SK-N-SH (cell line): Measurements from ENCODE around the gene RASA3. TPM values are rescaled to one million over a fixed set of nuclear protein-coding genes. Genes with fewer than 3 reads are reported as not detected.

Experiments
- CTCF ChIA-PET: fragments of 300-600, 350-600 bp; formaldehyde crosslinking; extraction: SDS; loops from one replicate; lab custom pipeline; 2021; lab: Yijun Ruan, JAX
- POLR2A ChIA-PET: fragments of 350-600 bp; sonication (Branson Sonifier 250); formaldehyde crosslinking; extraction: SDS; loops from one replicate; lab custom pipeline; 2020; ENCODE audit warnings: antibody characterized with exemption, inconsistent platforms; lab: Yijun Ruan, JAX
- DNase-seq: peaks from one replicate; pipeline ENCODE4 v3.0.0; 2012
- H2AFZ ChIP-seq: fragments of 200-600 bp; sonication (generic); 2 replicates; pipeline ENCODE4 v1.8.1; 2016; ENCODE audit warnings: antibody characterized with exemption, mild to moderate bottlenecking, low read depth
- H3F3A ChIP-seq: fragments of 200-600 bp; sonication (generic); replicated peaks from 2 replicates; pipeline ENCODE3; 2016; ENCODE audit warnings: antibody characterized with exemption, mild to moderate bottlenecking; ENCODE audit not compliant: insufficient read depth
- H3K27ac ChIP-seq, 2 experiments: fragments of 200-500 bp in 1 of 2; fragments of 200-600 bp in 1 of 2; sonication (Bioruptor generic) in 1 of 2; sonication (generic), shearing (Covaris generic) in 1 of 2; 2 replicates each; pipeline versions ENCODE4 v1.5.1 to v1.6.1; 2014 to 2016; ENCODE audit warnings: low read depth in 2 of 2, inconsistent platforms in 1 of 2, low read length in 1 of 2, mild to moderate bottlenecking in 1 of 2, mixed read lengths in 1 of 2
- H3K27me3 ChIP-seq: fragments of 200-600 bp; sonication (generic), shearing (Covaris generic); 2 replicates; pipeline ENCODE4 v1.6.1; 2016; ENCODE audit warnings: mixed run types; ENCODE audit not compliant: insufficient read depth
- H3K36me3 ChIP-seq, 2 experiments: fragments of 200-500 bp in 1 of 2; fragments of 200-600 bp in 1 of 2; sonication (Bioruptor generic) in 1 of 2; sonication (generic) in 1 of 2; replicated peaks in 1 of 2; 2 replicates each; pipeline versions ENCODE3 to v1.5.1; 2014 to 2016; ENCODE audit warnings: low read length in 1 of 2, mild to moderate bottlenecking in 1 of 2; ENCODE audit not compliant: insufficient read depth in 2 of 2, control insufficient read depth in 1 of 2
- H3K4me1 ChIP-seq, 2 experiments: fragments of 200-500 bp in 1 of 2; fragments of 200-600 bp in 1 of 2; sonication (Bioruptor generic) in 1 of 2; sonication (generic), shearing (Covaris generic) in 1 of 2; 2 replicates each; pipeline versions ENCODE4 v1.5.1 to v1.6.1; 2014 to 2016; ENCODE audit warnings: low read depth in 1 of 2, low read length in 1 of 2, mixed run types in 1 of 2; ENCODE audit not compliant: insufficient read depth in 2 of 2, control insufficient read depth in 1 of 2
- H3K4me2 ChIP-seq: fragments of 200-600 bp; sonication (generic), shearing (Covaris generic); 2 replicates; pipeline ENCODE4 v1.6.1; 2017; ENCODE audit warnings: mixed run types
- H3K4me3 ChIP-seq, 2 experiments: fragments of 200-500 bp in 1 of 2; fragments of 200-600 bp in 1 of 2; sonication (Bioruptor generic) in 1 of 2; sonication (generic), shearing (Covaris generic) in 1 of 2; 2 replicates each; pipeline versions ENCODE4 v1.5.1 to v1.8.1; 2014 to 2016; ENCODE audit warnings: low read depth in 2 of 2, inconsistent platforms in 1 of 2, low read length in 1 of 2, mild to moderate bottlenecking in 1 of 2, mixed read lengths in 1 of 2, moderate library complexity in 1 of 2
- H3K79me2 ChIP-seq: fragments of 200-600 bp; sonication (generic); 2 replicates; pipeline ENCODE4 v1.8.1; 2017; ENCODE audit warnings: mild to moderate bottlenecking; ENCODE audit not compliant: insufficient read depth
- H3K9ac ChIP-seq: fragments of 200-600 bp; sonication (generic); 2 replicates; pipeline ENCODE4 v1.6.1; 2017; ENCODE audit warnings: mixed run types
- H3K9me2 ChIP-seq: fragments of 200-600 bp; sonication (generic); 2 replicates; pipeline ENCODE4 v1.6.1; 2017; ENCODE audit warnings: mixed run types
- H3K9me3 ChIP-seq: fragments of 200-600 bp; sonication (generic); 2 replicates; pipeline ENCODE4 v1.6.1; 2017; ENCODE audit warnings: mixed run types, mild to moderate bottlenecking, moderate library complexity
- H4K20me1 ChIP-seq: fragments of 200-600 bp; sonication (generic); 2 replicates; pipeline ENCODE4 v1.6.1; 2017; ENCODE audit warnings: mild to moderate bottlenecking, mixed run types; ENCODE audit not compliant: insufficient read depth
- CHD2 ChIP-seq: fragments of 150-350 bp; IDR thresholded peaks from 2 replicates; pipeline ENCODE4 v1.6.1; 2018; ENCODE audit warnings: low read length; ENCODE audit not compliant: partially characterized antibody
- EP300 ChIP-seq, 2 experiments: IDR thresholded peaks; 2 replicates each; pipeline versions ENCODE4 v1.4.0 to v1.6.1; 2012; ENCODE audit warnings: borderline replicate concordance in 1 of 2, low read depth in 1 of 2, low read length in 1 of 2
- FOXJ3 ChIP-seq: sonication (generic); formaldehyde crosslinking; IDR thresholded peaks from 2 replicates; pipeline ENCODE4 v1.5.1; 2020; ENCODE audit warnings: mild to moderate bottlenecking, missing genetic modification reagents
- GABPA ChIP-seq: IDR thresholded peaks from 2 replicates; pipeline ENCODE4 v1.4.0; 2012; ENCODE audit warnings: low read depth, mild to moderate bottlenecking
- JUND ChIP-seq: IDR thresholded peaks from 2 replicates; pipeline ENCODE4 v1.4.0; 2012
- NFIC ChIP-seq: IDR thresholded peaks from 2 replicates; pipeline ENCODE4 v1.4.0; 2012; ENCODE audit warnings: borderline replicate concordance
- NRF1 ChIP-seq: IDR thresholded peaks from 2 replicates; pipeline ENCODE4 v1.6.1; 2012; ENCODE audit warnings: low read depth, mild to moderate bottlenecking, low read length
- RCOR1 ChIP-seq: fragments of 150-350 bp; IDR thresholded peaks from 2 replicates; pipeline ENCODE4 v1.6.1; 2017; ENCODE audit warnings: antibody characterized with exemption, low read length
- RFX5 ChIP-seq: IDR thresholded peaks from 2 replicates; pipeline ENCODE4 v1.6.1; 2012; ENCODE audit warnings: mild to moderate bottlenecking, improper control_type of control experiment, low read length
- RXRA ChIP-seq: IDR thresholded peaks from 2 replicates; pipeline ENCODE4 v1.4.0; 2012; ENCODE audit warnings: low read depth, mild to moderate bottlenecking, borderline replicate concordance
- TAF1 ChIP-seq: IDR thresholded peaks from 2 replicates; pipeline ENCODE4 v1.6.1; 2012; ENCODE audit warnings: low read depth, mild to moderate bottlenecking, low read length, moderate library complexity, borderline replicate concordance
- TCF12 ChIP-seq: IDR thresholded peaks from 2 replicates; pipeline ENCODE4 v1.4.0; 2012
- YY1 ChIP-seq: IDR thresholded peaks from 2 replicates; pipeline ENCODE4 v1.4.0; 2012; ENCODE audit warnings: low read depth, mild to moderate bottlenecking
- WGBS: methylation state at CpG from one replicate; pipeline ENCODE4 v1.1.6; 2017; ENCODE audit warnings: low lambda C conversion rate; 5-methylcytosine and 5-hydroxymethylcytosine counted together
- polyA plus RNA-seq, 3 experiments: library from polyadenylated mRNA; depleted of rRNA; stranded (reverse); fragments of >200 nt; gene quantifications; 2 replicates each; pipeline ENCODE4 v1.2.3, GENCODE V29; 2012
- TF ChIP-seq, protein P1 (sequence below): IDR thresholded peaks from 2 replicates; pipeline ENCODE4 v1.4.0; 2012; ENCODE audit warnings: low read depth
- TF ChIP-seq, protein P2 (sequence below): IDR thresholded peaks from 2 replicates; pipeline ENCODE4 v1.4.0; 2012; ENCODE audit warnings: low read depth, borderline replicate concordance
- TF ChIP-seq, protein P3 (sequence below): fragments of 150-350 bp; IDR thresholded peaks from 2 replicates; pipeline ENCODE4 v1.6.1; 2017; ENCODE audit warnings: antibody characterized with exemption, low read length, low read depth, borderline replicate concordance
- TF ChIP-seq, protein P4 (sequence below): IDR thresholded peaks from 2 replicates; pipeline ENCODE4 v1.6.1; 2012; ENCODE audit warnings: mild to moderate bottlenecking, low read depth, low read length, moderate library complexity
- TF ChIP-seq, protein P5 (sequence below): IDR thresholded peaks from 2 replicates; pipeline ENCODE4; 2012

Gene RASA3
- polyA plus RNA-seq, 1 of the 3 experiments (the other 2 are of a cell fraction) = 25.1 TPM

DNA sequence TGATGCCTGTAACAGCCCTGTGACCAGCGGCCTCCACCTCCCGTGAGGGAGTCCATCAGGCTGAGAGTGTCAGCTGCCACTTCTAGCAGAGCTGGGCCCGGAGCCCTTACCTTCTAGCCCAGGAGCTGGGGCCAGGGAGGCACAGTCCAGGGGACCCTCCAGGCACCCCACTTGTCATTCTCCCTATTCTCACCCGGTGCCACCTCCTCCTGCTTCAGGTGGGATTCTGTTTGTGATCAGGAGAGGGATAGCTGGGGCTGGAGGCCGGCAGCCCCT lies 4.1 kb downstream of the RASA3 start:
- Histone ChIP-seq H3K4me3 (no peak overlapping the region), H3K9ac (no peak overlapping the region; the same call in 1 of the 2 replicates)
- TF ChIP-seq NFIC = no peak
- TF ChIP-seq JUND = no peak
- TF ChIP-seq RCOR1 = no peak
- TF ChIP-seq GABPA = no peak
- TF ChIP-seq RXRA = no peak
- TF ChIP-seq YY1 = no peak
- TF ChIP-seq, protein P1, sequence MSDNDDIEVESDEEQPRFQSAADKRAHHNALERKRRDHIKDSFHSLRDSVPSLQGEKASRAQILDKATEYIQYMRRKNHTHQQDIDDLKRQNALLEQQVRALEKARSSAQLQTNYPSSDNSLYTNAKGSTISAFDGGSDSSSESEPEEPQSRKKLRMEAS = no peak
- no peak for TF ChIP-seq EP300 (IDR thresholded peaks at IDR 0.05; ENCODE audit: borderline replicate concordance in 1 of 2, low read depth in 1 of 2, low read length in 1 of 2)
- TF ChIP-seq RFX5 = no peak
- TF ChIP-seq NRF1 = no peak
- no peak for TF ChIP-seq FOXJ3 (CRISPR knock-in tag)
- TF ChIP-seq, protein P2, sequence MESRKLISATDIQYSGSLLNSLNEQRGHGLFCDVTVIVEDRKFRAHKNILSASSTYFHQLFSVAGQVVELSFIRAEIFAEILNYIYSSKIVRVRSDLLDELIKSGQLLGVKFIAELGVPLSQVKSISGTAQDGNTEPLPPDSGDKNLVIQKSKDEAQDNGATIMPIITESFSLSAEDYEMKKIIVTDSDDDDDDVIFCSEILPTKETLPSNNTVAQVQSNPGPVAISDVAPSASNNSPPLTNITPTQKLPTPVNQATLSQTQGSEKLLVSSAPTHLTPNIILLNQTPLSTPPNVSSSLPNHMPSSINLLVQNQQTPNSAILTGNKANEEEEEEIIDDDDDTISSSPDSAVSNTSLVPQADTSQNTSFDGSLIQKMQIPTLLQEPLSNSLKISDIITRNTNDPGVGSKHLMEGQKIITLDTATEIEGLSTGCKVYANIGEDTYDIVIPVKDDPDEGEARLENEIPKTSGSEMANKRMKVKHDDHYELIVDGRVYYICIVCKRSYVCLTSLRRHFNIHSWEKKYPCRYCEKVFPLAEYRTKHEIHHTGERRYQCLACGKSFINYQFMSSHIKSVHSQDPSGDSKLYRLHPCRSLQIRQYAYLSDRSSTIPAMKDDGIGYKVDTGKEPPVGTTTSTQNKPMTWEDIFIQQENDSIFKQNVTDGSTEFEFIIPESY = no peak
- TF ChIP-seq, protein P3, sequence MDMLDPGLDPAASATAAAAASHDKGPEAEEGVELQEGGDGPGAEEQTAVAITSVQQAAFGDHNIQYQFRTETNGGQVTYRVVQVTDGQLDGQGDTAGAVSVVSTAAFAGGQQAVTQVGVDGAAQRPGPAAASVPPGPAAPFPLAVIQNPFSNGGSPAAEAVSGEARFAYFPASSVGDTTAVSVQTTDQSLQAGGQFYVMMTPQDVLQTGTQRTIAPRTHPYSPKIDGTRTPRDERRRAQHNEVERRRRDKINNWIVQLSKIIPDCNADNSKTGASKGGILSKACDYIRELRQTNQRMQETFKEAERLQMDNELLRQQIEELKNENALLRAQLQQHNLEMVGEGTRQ = no peak
- TF ChIP-seq, protein P4, sequence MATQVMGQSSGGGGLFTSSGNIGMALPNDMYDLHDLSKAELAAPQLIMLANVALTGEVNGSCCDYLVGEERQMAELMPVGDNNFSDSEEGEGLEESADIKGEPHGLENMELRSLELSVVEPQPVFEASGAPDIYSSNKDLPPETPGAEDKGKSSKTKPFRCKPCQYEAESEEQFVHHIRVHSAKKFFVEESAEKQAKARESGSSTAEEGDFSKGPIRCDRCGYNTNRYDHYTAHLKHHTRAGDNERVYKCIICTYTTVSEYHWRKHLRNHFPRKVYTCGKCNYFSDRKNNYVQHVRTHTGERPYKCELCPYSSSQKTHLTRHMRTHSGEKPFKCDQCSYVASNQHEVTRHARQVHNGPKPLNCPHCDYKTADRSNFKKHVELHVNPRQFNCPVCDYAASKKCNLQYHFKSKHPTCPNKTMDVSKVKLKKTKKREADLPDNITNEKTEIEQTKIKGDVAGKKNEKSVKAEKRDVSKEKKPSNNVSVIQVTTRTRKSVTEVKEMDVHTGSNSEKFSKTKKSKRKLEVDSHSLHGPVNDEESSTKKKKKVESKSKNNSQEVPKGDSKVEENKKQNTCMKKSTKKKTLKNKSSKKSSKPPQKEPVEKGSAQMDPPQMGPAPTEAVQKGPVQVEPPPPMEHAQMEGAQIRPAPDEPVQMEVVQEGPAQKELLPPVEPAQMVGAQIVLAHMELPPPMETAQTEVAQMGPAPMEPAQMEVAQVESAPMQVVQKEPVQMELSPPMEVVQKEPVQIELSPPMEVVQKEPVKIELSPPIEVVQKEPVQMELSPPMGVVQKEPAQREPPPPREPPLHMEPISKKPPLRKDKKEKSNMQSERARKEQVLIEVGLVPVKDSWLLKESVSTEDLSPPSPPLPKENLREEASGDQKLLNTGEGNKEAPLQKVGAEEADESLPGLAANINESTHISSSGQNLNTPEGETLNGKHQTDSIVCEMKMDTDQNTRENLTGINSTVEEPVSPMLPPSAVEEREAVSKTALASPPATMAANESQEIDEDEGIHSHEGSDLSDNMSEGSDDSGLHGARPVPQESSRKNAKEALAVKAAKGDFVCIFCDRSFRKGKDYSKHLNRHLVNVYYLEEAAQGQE = no peak
- no peak for TF ChIP-seq TCF12
- TF ChIP-seq TAF1 = no peak
- TF ChIP-seq, protein P5, sequence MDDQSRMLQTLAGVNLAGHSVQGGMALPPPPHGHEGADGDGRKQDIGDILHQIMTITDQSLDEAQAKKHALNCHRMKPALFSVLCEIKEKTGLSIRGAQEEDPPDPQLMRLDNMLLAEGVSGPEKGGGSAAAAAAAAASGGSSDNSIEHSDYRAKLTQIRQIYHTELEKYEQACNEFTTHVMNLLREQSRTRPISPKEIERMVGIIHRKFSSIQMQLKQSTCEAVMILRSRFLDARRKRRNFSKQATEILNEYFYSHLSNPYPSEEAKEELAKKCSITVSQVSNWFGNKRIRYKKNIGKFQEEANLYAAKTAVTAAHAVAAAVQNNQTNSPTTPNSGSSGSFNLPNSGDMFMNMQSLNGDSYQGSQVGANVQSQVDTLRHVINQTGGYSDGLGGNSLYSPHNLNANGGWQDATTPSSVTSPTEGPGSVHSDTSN = no peak
- TF ChIP-seq CHD2 = no peak
- TF ChIP-seq, all 33 proteins: peak for 0

More for the DNA sequence above, 4.1 kb downstream of the RASA3 start:
- ChIA-PET CTCF (no interaction called here), POLR2A (no interaction called here)
- Histone ChIP-seq H3K36me3 (peaks cover 0 to 5% of the 10 kb centered on the region in 2 experiments), H3F3A (peaks cover 28% of the 10 kb centered on the region), H3K9me3 (no peaks in the 10 kb centered on the region), H3K27me3 (no peaks in the 10 kb centered on the region), H3K27ac (peak overlapping the region; percentile 28 to 97; a peak in 3 of 4 replicates), H3K4me1 (peaks cover 38 to 47% of the 10 kb centered on the region in 2 experiments), H3K79me2 (peaks cover 87% of the 10 kb centered on the region), H4K20me1 (peaks cover 27% of the 10 kb centered on the region), H3K4me2 (peak overlapping the region; percentile 97), H2AFZ (no peak overlapping the region), H3K9me2 (no peaks in the 10 kb centered on the region)
- 100% methylated on average over 2 of the region's 5 CpGs for WGBS
- DNase-seq = no peak
